ENCODE measurements around the gene RHBDF1. TPM values are rescaled to one million over a fixed set of nuclear protein-coding genes. Genes with fewer than 3 reads are reported as not detected.
"Not testable (repeated sequence)": the region's sequence is repeated elsewhere in the genome, so short reads cannot be mapped to it uniquely, and the experiment has no call there.

The RHBDF1 gene
- polyA plus RNA-seq, 1 donor, result 47.2 TPM

- no peak for DNase-seq
Measured at GRCh38 chr16:58491-59439, 13.7 kb downstream of the RHBDF1 start.

GRCh38 chr16:57711-58110 lies 14.7 kb downstream of the RHBDF1 start:
- DNase-seq, result no peak

- DNase-seq, result no peak
Measured at GRCh38 chr16:56231-56927, 16.1 kb downstream of the RHBDF1 start.

- DNase-seq, result no peak
Measured at GRCh38 chr16:55571-56136, 16.8 kb downstream of the RHBDF1 start.

- no peak for DNase-seq
Measured at GRCh38 chr16:54237-54581, 18.2 kb downstream of the RHBDF1 start.

- DNase-seq, result peak; percentile 97
Measured at GRCh38 chr16:53346-54236, 18.8 kb downstream of the RHBDF1 start, which contains the start of the genes POLR3K and SNRNP25. Gene POLR3K, minus strand, starts transcription at chr16:53608. Its CDS starts 22 bp downstream, at chr16:53586. Gene SNRNP25, plus strand, starts transcription at chr16:53828. Its CDS starts 189 bp downstream, at chr16:54017.

- no peak for DNase-seq
Measured at GRCh38 chr16:50769-51591, 21.5 kb downstream of the RHBDF1 start.

- DNase-seq, result no peak
Measured at GRCh38 chr16:47234-47633, 25.2 kb downstream of the RHBDF1 start.

GRCh38 chr16:46510-46909 lies 25.9 kb downstream of the RHBDF1 start:
- not testable (repeated sequence) for DNase-seq

- DNase-seq, result no peak
Measured at GRCh38 chr16:45454-45853, 27.0 kb downstream of the RHBDF1 start.

- DNase-seq, result no peak
Measured at GRCh38 chr16:44655-45054, 27.8 kb downstream of the RHBDF1 start.

GRCh38 chr16:43294-43693 lies 29.1 kb downstream of the RHBDF1 start:
- DNase-seq, result no peak

GRCh38 chr16:42691-43090 lies 29.7 kb downstream of the RHBDF1 start:
- DNase-seq, result no peak

GRCh38 chr16:42069-42457 lies 30.4 kb downstream of the RHBDF1 start:
- DNase-seq, result no peak

GRCh38 chr16:41439-42068 lies 30.9 kb downstream of the RHBDF1 start:
- no peak for DNase-seq

GRCh38 chr16:38941-39892 lies 33.2 kb downstream of the RHBDF1 start:
- DNase-seq, result no peak

GRCh38 chr16:38206-38605 lies 34.2 kb downstream of the RHBDF1 start:
- not testable (repeated sequence) for DNase-seq

- no peak for DNase-seq
Measured at GRCh38 chr16:37511-37910, 34.9 kb downstream of the RHBDF1 start.

GRCh38 chr16:36336-36984 lies 36.0 kb downstream of the RHBDF1 start:
- DNase-seq, result no peak
